Measurements from ENCODE around the gene DLG5. TPM values are rescaled to one million over a fixed set of nuclear protein-coding genes. Genes with fewer than 3 reads are reported as not detected.

The DLG5 gene
- total RNA-seq, 1 donor from 2014 or later, result 58.4 TPM

DNA sequence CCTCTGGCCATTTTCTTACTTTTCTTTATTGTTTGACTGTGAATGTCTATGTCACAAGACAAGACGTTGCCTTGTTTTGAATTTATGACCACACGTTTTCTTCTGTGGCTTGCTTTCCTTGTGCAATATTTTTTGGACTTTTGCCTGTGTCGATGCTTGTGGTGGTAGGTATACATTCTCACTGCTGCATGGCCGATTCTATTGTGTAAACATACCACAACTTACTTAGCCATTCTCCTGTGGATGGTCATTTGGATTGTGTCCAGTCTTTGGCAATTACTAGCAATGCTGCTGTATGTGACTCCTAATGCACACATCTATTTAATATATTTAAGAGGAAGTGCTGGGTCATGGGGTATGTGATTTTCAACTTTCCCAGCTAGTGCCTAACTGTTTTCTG is 18.0 kb upstream of the DLG5 start:
- peak; percentile 85 for DNase-seq (ENCODE audit: low read depth)
- no peak for TF ChIP-seq EZH2 (IDR thresholded peaks at IDR 0.05; ENCODE audit: insufficient read depth, low read length)
- no peak for TF ChIP-seq CTCF (IDR thresholded peaks at IDR 0.05; ENCODE audit: insufficient read depth, low read depth, low read length)
- H3K9ac ChIP-seq (ENCODE audit: low read length), result no peak overlapping the region
- H3K4me3 Mint-ChIP-seq (ENCODE audit: unreplicated experiment), result no peak overlapping the region
- peaks cover 3% of the 10 kb centered on the region for H3K27me3 Mint-ChIP-seq (ENCODE audit: low read depth, unreplicated experiment)
- H2AFZ ChIP-seq (ENCODE audit: low read depth, low read length), result no peak overlapping the region
- H3K4me3 ChIP-seq (ENCODE audit: insufficient read depth, low read depth, low read length), result no peak overlapping the region
- peaks cover 24% of the 10 kb centered on the region for H3K4me1 ChIP-seq (ENCODE audit: insufficient read depth, low read length)
- no peak overlapping the region for H3K27ac Mint-ChIP-seq (ENCODE audit: unreplicated experiment)
- no peak overlapping the region for H3K4me2 ChIP-seq (ENCODE audit: low read length)
- no peak for FAIRE-seq
- H3K79me2 ChIP-seq (ENCODE audit: insufficient read depth, low read length), result no peaks in the 10 kb centered on the region
- no peaks in the 10 kb centered on the region for H3K36me3 ChIP-seq (ENCODE audit: insufficient read depth, low read length)
- H3K27me3 ChIP-seq (ENCODE audit: insufficient read depth, low read length), result no peaks in the 10 kb centered on the region
- H3K4me1 Mint-ChIP-seq (ENCODE audit: low read depth, unreplicated experiment), result peaks cover 29% of the 10 kb centered on the region
- H4K20me1 ChIP-seq (ENCODE audit: insufficient read depth, low read length), result no peaks in the 10 kb centered on the region
- peak overlapping the region; percentile 10 for H3K27ac ChIP-seq (ENCODE audit: low read depth, low read length)
- H3K9me3 Mint-ChIP-seq (ENCODE audit: unreplicated experiment), result no peaks in the 10 kb centered on the region
- no peaks in the 10 kb centered on the region for H3K36me3 Mint-ChIP-seq (ENCODE audit: low read depth, unreplicated experiment)
- no peaks in the 10 kb centered on the region for H3K9me3 ChIP-seq (ENCODE audit: insufficient read depth, low read depth, low read length)

- FAIRE-seq, result peak; percentile 55
Measured at GRCh38 chr10:77943121-77943901, 16.8 kb upstream of the DLG5 start.

More at GRCh38 chr10:77943121-77943901, 16.8 kb upstream of the DLG5 start:
- Mint-ChIP-seq H3K9me3 (ENCODE audit: unreplicated experiment) (no peaks in the 10 kb centered on the region), H3K4me3 (ENCODE audit: unreplicated experiment) (peak overlapping the region; percentile 47), H3K4me1 (ENCODE audit: low read depth, unreplicated experiment) (peaks cover 21% of the 10 kb centered on the region), H3K27ac (ENCODE audit: unreplicated experiment) (peak overlapping the region; percentile 92), H3K27me3 (ENCODE audit: low read depth, unreplicated experiment) (peaks cover 3% of the 10 kb centered on the region), H3K36me3 (ENCODE audit: low read depth, unreplicated experiment) (no peaks in the 10 kb centered on the region)
- no peak overlapping the region for H2AFZ ChIP-seq (ENCODE audit: low read depth, low read length)
- H3K4me2 ChIP-seq (ENCODE audit: low read length), result peak overlapping the region; percentile 72
- H3K27ac ChIP-seq (ENCODE audit: low read depth, low read length), result peak overlapping the region; percentile 34
- H3K27me3 ChIP-seq (ENCODE audit: insufficient read depth, low read length), result no peaks in the 10 kb centered on the region
- no peaks in the 10 kb centered on the region for H3K36me3 ChIP-seq (ENCODE audit: insufficient read depth, low read length)
- peaks cover 14% of the 10 kb centered on the region for H3K4me1 ChIP-seq (ENCODE audit: insufficient read depth, low read length)
- no peaks in the 10 kb centered on the region for H4K20me1 ChIP-seq (ENCODE audit: insufficient read depth, low read length)
- TF ChIP-seq EZH2 (IDR thresholded peaks at IDR 0.05; ENCODE audit: insufficient read depth, low read length) (no peak), CTCF (IDR thresholded peaks at IDR 0.05; ENCODE audit: insufficient read depth, low read depth, low read length) (no peak)
- peak; percentile 82 for DNase-seq (ENCODE audit: low read depth)
- H3K9ac ChIP-seq (ENCODE audit: low read length), result peak overlapping the region; percentile 4
- no peaks in the 10 kb centered on the region for H3K9me3 ChIP-seq (ENCODE audit: insufficient read depth, low read depth, low read length)
- no peaks in the 10 kb centered on the region for H3K79me2 ChIP-seq (ENCODE audit: insufficient read depth, low read length)
- H3K4me3 ChIP-seq (ENCODE audit: insufficient read depth, low read depth, low read length), result no peak overlapping the region

Measured in astrocyte (in vitro differentiated cells and primary cell).